K562 (cell line): ENCODE measurements around the gene SAT2. TPM values are rescaled to one million over a fixed set of nuclear protein-coding genes. Genes with fewer than 3 reads are reported as not detected.

Experiments used
- ATAC-seq: fragments of 200-7000 bp; cut with Tn5 transposase; 3 replicates; pipeline ENCODE4 v1.9.1; 2020; ENCODE audit warnings: moderate library complexity
- BruUV-seq: library from RNA; stranded (reverse); fragments of 400-500 nt; replicated peaks from 2 replicates; lab custom pipeline; 2021; lab: Mats Ljungman, UMichigan
- CTCF ChIA-PET: fragments of 300-600 bp; formaldehyde crosslinking; extraction: SDS; loops from one replicate; lab custom pipeline; 2021; ENCODE audit warnings: low intra/inter-chr PET ratio; lab: Yijun Ruan, JAX
- POLR2A ChIA-PET: fragments of 300-600, 350-650 bp; sonication (Branson Sonifier 250); formaldehyde crosslinking; extraction: SDS; loops from one replicate; lab custom pipeline; 2021; ENCODE audit warnings: antibody characterized with exemption, inconsistent platforms; lab: Yijun Ruan, JAX
- DNase-seq, 4 experiments: peaks; one replicate each; pipeline versions ENCODE4 v3.0.0 to v3.0.0-alpha.2; 2011 to 2018; ENCODE audit warnings: low spot score in 3 of 4, mixed read lengths in 3 of 4; ENCODE audit errors: extremely low read depth in 1 of 4
- FAIRE-seq: peaks from 2 replicates; lab custom pipeline; 2011; peaks lifted over from hg19 to GRCh38; lab: Jason Lieb, UNC
- H2AFZ ChIP-seq: 2 replicates; pipeline ENCODE4 v1.6.0; 2011; ENCODE audit warnings: low read depth, low read length, control low read depth, inconsistent platforms
- H3K27ac ChIP-seq: fragments of 200-600 bp; 3 replicates; pipeline ENCODE4 v1.8.0; 2011; ENCODE audit warnings: low read depth, mild to moderate bottlenecking, control low read depth, inconsistent platforms, low read length, moderate library complexity, mixed read lengths; ENCODE audit errors: extremely low read depth
- H3K27me3 ChIP-seq, 2 experiments: fragments of 300-600 bp in 1 of 2; 2 replicates in 1 of 2; 3 replicates in 1 of 2; pipeline versions ENCODE4 v1.6.0 to v1.8.0; 2011; ENCODE audit warnings: inconsistent platforms in 2 of 2, low read length in 2 of 2, mild to moderate bottlenecking in 1 of 2, mixed read lengths in 1 of 2, moderate library complexity in 1 of 2; ENCODE audit not compliant: control insufficient read depth in 2 of 2, insufficient read depth in 2 of 2
- H3K36me3 ChIP-seq: fragments of 300-600 bp; 3 replicates; pipeline ENCODE4 v1.8.0; 2011; ENCODE audit warnings: mild to moderate bottlenecking, low read length, inconsistent platforms; ENCODE audit not compliant: control insufficient read depth, insufficient read depth
- H3K4me1 ChIP-seq, 2 experiments: fragments of 200-600 bp in 1 of 2; replicated peaks in 1 of 2; 2 replicates in 1 of 2; 3 replicates in 1 of 2; pipeline versions ENCODE4 v1.5.1 to v1.8.0; 2011; ENCODE audit warnings: inconsistent platforms in 2 of 2, low read length in 2 of 2, mild to moderate bottlenecking in 1 of 2, mixed read lengths in 1 of 2, moderate library complexity in 1 of 2; ENCODE audit not compliant: control insufficient read depth in 2 of 2, insufficient read depth in 2 of 2
- H3K4me2 ChIP-seq: 2 replicates; pipeline ENCODE4 v1.6.1; 2011; ENCODE audit warnings: low read length, control low read depth, inconsistent platforms, mixed read lengths; ENCODE audit not compliant: insufficient read depth
- H3K4me3 ChIP-seq: fragments of 200-600 bp; sonication (generic), shearing (Covaris generic); 2 replicates; pipeline ENCODE4 v1.5.1; 2016; ENCODE audit warnings: control low read depth, inconsistent platforms
- H3K79me2 ChIP-seq: fragments of 200-600 bp; 3 replicates; pipeline ENCODE4 v1.8.0; 2011; ENCODE audit warnings: low read length, inconsistent platforms; ENCODE audit not compliant: control insufficient read depth, insufficient read depth
- H3K9ac ChIP-seq, 2 experiments: 2 replicates each; pipeline versions ENCODE4 v1.6.0 to v1.6.1; 2011; ENCODE audit warnings: low read depth in 2 of 2, low read length in 2 of 2, control low read depth in 1 of 2, inconsistent platforms in 1 of 2, mild to moderate bottlenecking in 1 of 2, mixed read lengths in 1 of 2; ENCODE audit not compliant: insufficient read depth in 1 of 2
- H3K9me1 ChIP-seq: one replicate; pipeline ENCODE4 v1.6.0; 2011; ENCODE audit warnings: inconsistent platforms, mild to moderate bottlenecking, low read length, moderate library complexity; ENCODE audit not compliant: control insufficient read depth, insufficient read depth
- H3K9me3 ChIP-seq: replicated peaks from 2 replicates; pipeline ENCODE4 v1.5.1; 2011; ENCODE audit warnings: low read depth, low read length, inconsistent platforms; ENCODE audit not compliant: control insufficient read depth, insufficient read depth
- H4K20me1 ChIP-seq: replicated peaks from 2 replicates; pipeline ENCODE4 v1.6.1; 2011; ENCODE audit warnings: low read length, inconsistent platforms, mixed read lengths; ENCODE audit not compliant: control insufficient read depth, insufficient read depth
- ATF1 ChIP-seq, 2 experiments: fragments of 450-650 bp in 1 of 2; IDR thresholded peaks; 2 replicates each; pipeline ENCODE4 v1.6.1; 2016; ENCODE audit warnings: missing compliant biosample characterization in 1 of 2, missing genetic modification characterization in 1 of 2
- DLX4 ChIP-seq: fragments of 250-450 bp; sonication (Bioruptor Pico); IDR thresholded peaks from 2 replicates; pipeline ENCODE4 v1.6.1; 2021; ENCODE audit warnings: mild to moderate bottlenecking
- HDAC3 ChIP-seq: fragments of 450-650 bp; IDR thresholded peaks from 2 replicates; pipeline ENCODE4 v1.6.1; 2018; ENCODE audit warnings: borderline replicate concordance, mild to moderate bottlenecking, moderate library complexity; ENCODE audit not compliant: partially characterized antibody
- JUNB ChIP-seq: fragments of 450-650 bp; formaldehyde crosslinking; conservative IDR thresholded peaks from 2 replicates; pipeline ENCODE4 v1.4.0; 2020; ENCODE audit warnings: mild to moderate bottlenecking
- MECOM ChIP-seq: fragments of 250-450 bp; sonication (Bioruptor Pico); IDR thresholded peaks from 2 replicates; pipeline ENCODE4 v1.8.0; 2022; ENCODE audit warnings: inconsistent platforms
- NFE2 ChIP-seq: IDR thresholded peaks from 2 replicates; pipeline ENCODE4 v1.6.1; 2014; ENCODE audit warnings: antibody characterized with exemption, low read depth
- POLR2B ChIP-seq: fragments of 450-650 bp; IDR thresholded peaks from 2 replicates; pipeline ENCODE4 v1.6.1; 2018; ENCODE audit warnings: low read depth; ENCODE audit not compliant: partially characterized antibody
- RBFOX2 ChIP-seq: fragments of 200-400 bp; formaldehyde crosslinking; IDR thresholded peaks from 2 replicates; pipeline ENCODE4 v1.6.1; 2017; ENCODE audit warnings: low read depth, mild to moderate bottlenecking, low read length, moderate library complexity
- SNRNP70 ChIP-seq: fragments of 200-400 bp; formaldehyde crosslinking; optimal IDR thresholded peaks from 2 replicates; pipeline ENCODE3; 2017; ENCODE audit warnings: low read depth, low read length
- SP1 ChIP-seq: sonication (generic); formaldehyde crosslinking; IDR thresholded peaks from 2 replicates; pipeline ENCODE4 v1.8.1; 2022; ENCODE audit warnings: mild to moderate bottlenecking, missing genetic modification reagents
- ZNF3 ChIP-seq: fragments of 250-450 bp; sonication (Bioruptor Pico); IDR thresholded peaks from 2 replicates; pipeline ENCODE4 v1.5.0; 2021; ENCODE audit warnings: mild to moderate bottlenecking, moderate library complexity
- ZNF436 ChIP-seq: fragments of 250-450, 450-650 bp; sonication (Bioruptor Pico); formaldehyde crosslinking; IDR thresholded peaks from 2 replicates; pipeline ENCODE4 v1.7.0; 2020; ENCODE audit warnings: mild to moderate bottlenecking
- ZNF699 ChIP-seq: fragments of 250-450 bp; sonication (Bioruptor Pico); IDR thresholded peaks from 2 replicates; pipeline ENCODE4 v1.8.0; 2021; ENCODE audit warnings: mild to moderate bottlenecking, moderate library complexity; ENCODE audit not compliant: insufficient replicate concordance
- WGBS: fragments of 100-300 bp; shearing (Covaris generic); methylation state at CpG from one replicate; pipeline ENCODE4 v1.1.6; 2016; ENCODE audit warnings: low coverage, mixed read lengths; ENCODE audit not compliant: insufficient coverage; ENCODE audit errors: missing lambda C conversion rate; 5-methylcytosine and 5-hydroxymethylcytosine counted together
- in situ Hi-C: fragments of 300-500 bp; cut with MboI; formaldehyde crosslinking; loops from 4 replicates; pipeline ENCODE4 v1.15.0; 2018; ENCODE audit warnings: inconsistent platforms, mixed read lengths
- intact Hi-C: fragments of 100-400 bp; cut with micrococcal nuclease; formaldehyde crosslinking; loops from 2 replicates; pipeline ENCODE4 v1.14.2; 2022
- polyA plus RNA-seq, 8 experiments: library from polyadenylated mRNA; depleted of rRNA in 4 of 8; stranded (reverse) in 5 of 8; unstranded in 3 of 8; fragments of >200 nt; fragmentation: Nextera tagmentation in 2 of 8; fragmentation: Illumina TruSeq in 1 of 8; extraction: Ambion mirVana in 2 of 8; extraction: Trizol in 1 of 8; gene quantifications; 2 replicates each; pipeline versions ENCODE4 v1.2.1 to v1.2.3, GENCODE V29; 2011 to 2014; ENCODE audit warnings: inconsistent platforms in 1 of 8, missing spikeins in 1 of 8
- total RNA-seq, 7 experiments: library from RNA; depleted of rRNA in 6 of 7; stranded (reverse); fragments of >200 nt in 6 of 7; fragmentation: Illumina TruSeq in 2 of 7; extraction: Trizol in 2 of 7; gene quantifications; 2 replicates each; pipeline versions ENCODE4 v1.2.1 to v1.2.3, GENCODE V29; 2011 to 2021; ENCODE audit warnings: low replicate concordance in 1 of 7
- TF ChIP-seq, protein P1 (sequence below): sonication (generic); formaldehyde crosslinking; IDR thresholded peaks from 2 replicates; pipeline ENCODE4 v1.8.1; 2023; ENCODE audit warnings: mild to moderate bottlenecking, missing genetic modification reagents
- TF ChIP-seq, protein P2 (sequence below): sonication (generic); formaldehyde crosslinking; IDR thresholded peaks from 2 replicates; pipeline ENCODE4 v1.5.0; 2020; ENCODE audit warnings: missing genetic modification reagents

Gene SAT2
- total and polyA plus RNA-seq, 9 of the 15 experiments (the other 6 are each of a cell fraction or from before 2014, with no cell fraction given) = 2.0 to 8.0 (median 5.3) TPM

GRCh38 chr17:7623661-7624060 is 4.0 kb downstream of the SAT2 start:
- TF ChIP-seq ATF1 (CRISPR knock-in tag; IDR thresholded peaks at IDR 0.05) (no peak), ATF1 (tag; IDR thresholded peaks at IDR 0.05) (no peak), SNRNP70 (no peak), RBFOX2 (no peak), MECOM (no peak), ZNF436 (no peak), POLR2B (no peak), ZNF3 (CRISPR knock-in tag) (no peak), DLX4 (no peak), ZNF699 (CRISPR knock-in tag) (no peak), SP1 (CRISPR knock-in tag) (no peak), NFE2 (no peak), HDAC3 (no peak), JUNB (no peak)
- TF ChIP-seq, protein P1, sequence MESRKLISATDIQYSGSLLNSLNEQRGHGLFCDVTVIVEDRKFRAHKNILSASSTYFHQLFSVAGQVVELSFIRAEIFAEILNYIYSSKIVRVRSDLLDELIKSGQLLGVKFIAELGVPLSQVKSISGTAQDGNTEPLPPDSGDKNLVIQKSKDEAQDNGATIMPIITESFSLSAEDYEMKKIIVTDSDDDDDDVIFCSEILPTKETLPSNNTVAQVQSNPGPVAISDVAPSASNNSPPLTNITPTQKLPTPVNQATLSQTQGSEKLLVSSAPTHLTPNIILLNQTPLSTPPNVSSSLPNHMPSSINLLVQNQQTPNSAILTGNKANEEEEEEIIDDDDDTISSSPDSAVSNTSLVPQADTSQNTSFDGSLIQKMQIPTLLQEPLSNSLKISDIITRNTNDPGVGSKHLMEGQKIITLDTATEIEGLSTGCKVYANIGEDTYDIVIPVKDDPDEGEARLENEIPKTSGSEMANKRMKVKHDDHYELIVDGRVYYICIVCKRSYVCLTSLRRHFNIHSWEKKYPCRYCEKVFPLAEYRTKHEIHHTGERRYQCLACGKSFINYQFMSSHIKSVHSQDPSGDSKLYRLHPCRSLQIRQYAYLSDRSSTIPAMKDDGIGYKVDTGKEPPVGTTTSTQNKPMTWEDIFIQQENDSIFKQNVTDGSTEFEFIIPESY (CRISPR knock-in tag) = no peak
- TF ChIP-seq, protein P2, sequence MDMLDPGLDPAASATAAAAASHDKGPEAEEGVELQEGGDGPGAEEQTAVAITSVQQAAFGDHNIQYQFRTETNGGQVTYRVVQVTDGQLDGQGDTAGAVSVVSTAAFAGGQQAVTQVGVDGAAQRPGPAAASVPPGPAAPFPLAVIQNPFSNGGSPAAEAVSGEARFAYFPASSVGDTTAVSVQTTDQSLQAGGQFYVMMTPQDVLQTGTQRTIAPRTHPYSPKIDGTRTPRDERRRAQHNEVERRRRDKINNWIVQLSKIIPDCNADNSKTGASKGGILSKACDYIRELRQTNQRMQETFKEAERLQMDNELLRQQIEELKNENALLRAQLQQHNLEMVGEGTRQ (CRISPR knock-in tag) = no peak
- Histone ChIP-seq H3K4me2 (no peak overlapping the region), H3K79me2 (no peaks in the 10 kb centered on the region), H3K4me3 (no peak overlapping the region), H3K9me1 (no peaks in the 10 kb centered on the region), H4K20me1 (no peaks in the 10 kb centered on the region), H3K27me3 (no peaks in the 10 kb centered on the region), H3K27ac (no peak overlapping the region), H2AFZ (no peak overlapping the region), H3K4me1 (peaks cover 0 to 12% of the 10 kb centered on the region in 2 experiments; a peak in 4 of 5 replicates), H3K9me3 (no peaks in the 10 kb centered on the region), H3K9ac (no peak overlapping the region), H3K36me3 (no peaks in the 10 kb centered on the region)
- no peak for DNase-seq
- 39% methylated on average over 5 of the region's 5 CpGs for WGBS
- no peak for FAIRE-seq
- CTCF ChIA-PET = no interaction called here
- in situ Hi-C loops (no loop called here), intact Hi-C loops (no loop called here)
- POLR2A ChIA-PET = interaction anchor here (0.7 to 1.5 kb wide), 2 partner anchors 9 to 62 kb away, joined by 4 read pairs; partner anchors contain the start of gene FXR2
- no TSS peak for BruUV-seq
- ATAC-seq = no peak
